ENCODE measurements around the gene DIAPH2. TPM values are rescaled to one million over a fixed set of nuclear protein-coding genes. Genes with fewer than 3 reads are reported as not detected.
A peak's percentile ranks its signal among the peaks of the same experiment; 100 is the strongest.

DIAPH2 gene
- total RNA-seq, 1 experiment from 2014 or later, result 0.89 TPM

DNA sequence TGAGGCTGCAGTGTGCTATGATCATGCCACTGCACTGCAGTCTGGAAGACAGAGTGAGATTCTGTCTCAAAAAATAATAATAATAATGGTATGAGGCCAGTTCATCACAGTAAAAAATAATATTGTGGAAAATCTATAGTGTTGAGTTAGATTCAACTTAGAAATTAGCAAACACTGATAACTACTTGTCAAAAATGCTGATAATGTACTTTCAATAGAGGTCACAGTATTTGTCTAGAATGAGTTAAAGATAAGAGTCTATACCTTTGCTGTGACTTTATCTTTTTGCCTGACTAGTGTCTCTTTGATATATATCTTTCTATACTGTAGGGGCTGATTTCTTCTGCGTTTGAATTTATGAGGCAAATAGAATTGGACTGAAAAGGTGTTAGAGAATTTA, 629.7 kb downstream of the DIAPH2 start:
- H4K20me1 ChIP-seq (ENCODE audit: insufficient read depth, low read depth, low read length), result no peaks in the 10 kb centered on the region
- no peaks in the 10 kb centered on the region for H3K9me3 ChIP-seq (ENCODE audit: low read length)
- no peak overlapping the region for H3K27ac ChIP-seq (ENCODE audit: low read length)
- H3K4me2 ChIP-seq (ENCODE audit: low read depth, low read length, poor library complexity, severe bottlenecking), result no peak overlapping the region
- peaks cover 5% of the 10 kb centered on the region; the same call in 1 of the 2 replicates for H3K4me1 ChIP-seq (ENCODE audit: low read length)
- no peaks in the 10 kb centered on the region for H3K36me3 ChIP-seq (ENCODE audit: insufficient read depth, low read length)
- H3K27me3 ChIP-seq (ENCODE audit: low read length), result no peaks in the 10 kb centered on the region
- no peak for DNase-seq
- H3K9me2 ChIP-seq (replicated peaks; ENCODE audit: insufficient read depth, low read length), result no peaks in the 10 kb centered on the region
- H3K4me3 ChIP-seq (ENCODE audit: low read length), result no peak overlapping the region
- H3K79me2 ChIP-seq (ENCODE audit: low read length), result no peaks in the 10 kb centered on the region
- H3K9ac ChIP-seq (ENCODE audit: low read length), result no peak overlapping the region
- no peak overlapping the region for H2AFZ ChIP-seq (ENCODE audit: low read length)

- H3K36me3 ChIP-seq (ENCODE audit: insufficient read depth, low read length), result no peaks in the 10 kb centered on the region
Measured at GRCh38 chrX:97315939-97316338, 631.3 kb downstream of the DIAPH2 start.

GRCh38 chrX:97320305-97320704, 635.7 kb downstream of the DIAPH2 start:
- no peak overlapping the region for H3K4me2 ChIP-seq (ENCODE audit: low read depth, low read length, poor library complexity, severe bottlenecking)
- H2AFZ ChIP-seq (ENCODE audit: low read length), result no peak overlapping the region
- no peaks in the 10 kb centered on the region for H3K36me3 ChIP-seq (ENCODE audit: insufficient read depth, low read length)
- H3K4me3 ChIP-seq (ENCODE audit: low read length), result no peak overlapping the region
- H3K79me2 ChIP-seq (ENCODE audit: low read length), result no peaks in the 10 kb centered on the region
- no peaks in the 10 kb centered on the region for H3K9me2 ChIP-seq (replicated peaks; ENCODE audit: insufficient read depth, low read length)
- H3K27ac ChIP-seq (ENCODE audit: low read length), result no peak overlapping the region
- no peaks in the 10 kb centered on the region for H3K27me3 ChIP-seq (ENCODE audit: low read length)
- no peaks in the 10 kb centered on the region for H4K20me1 ChIP-seq (ENCODE audit: insufficient read depth, low read depth, low read length)
- H3K9me3 ChIP-seq (ENCODE audit: low read length), result no peaks in the 10 kb centered on the region
- no peak overlapping the region for H3K9ac ChIP-seq (ENCODE audit: low read length)
- no peak for DNase-seq
- peaks cover 29% of the 10 kb centered on the region for H3K4me1 ChIP-seq (ENCODE audit: low read length)

More at GRCh38 chrX:97315939-97316338, 631.3 kb downstream of the DIAPH2 start:
- Histone ChIP-seq H3K4me3 (ENCODE audit: low read length) (no peak overlapping the region), H3K4me1 (ENCODE audit: low read length) (peaks cover 7% of the 10 kb centered on the region; the same call in 1 of the 2 replicates), H3K4me2 (ENCODE audit: low read depth, low read length, poor library complexity, severe bottlenecking) (no peak overlapping the region), H3K9me2 (replicated peaks; ENCODE audit: insufficient read depth, low read length) (no peaks in the 10 kb centered on the region), H3K9me3 (ENCODE audit: low read length) (no peaks in the 10 kb centered on the region), H3K9ac (ENCODE audit: low read length) (no peak overlapping the region), H3K27me3 (ENCODE audit: low read length) (no peaks in the 10 kb centered on the region), H2AFZ (ENCODE audit: low read length) (no peak overlapping the region), H3K79me2 (ENCODE audit: low read length) (no peaks in the 10 kb centered on the region), H3K27ac (ENCODE audit: low read length) (no peak overlapping the region), H4K20me1 (ENCODE audit: insufficient read depth, low read depth, low read length) (no peaks in the 10 kb centered on the region)
- DNase-seq, result peak; percentile 83

DNA sequence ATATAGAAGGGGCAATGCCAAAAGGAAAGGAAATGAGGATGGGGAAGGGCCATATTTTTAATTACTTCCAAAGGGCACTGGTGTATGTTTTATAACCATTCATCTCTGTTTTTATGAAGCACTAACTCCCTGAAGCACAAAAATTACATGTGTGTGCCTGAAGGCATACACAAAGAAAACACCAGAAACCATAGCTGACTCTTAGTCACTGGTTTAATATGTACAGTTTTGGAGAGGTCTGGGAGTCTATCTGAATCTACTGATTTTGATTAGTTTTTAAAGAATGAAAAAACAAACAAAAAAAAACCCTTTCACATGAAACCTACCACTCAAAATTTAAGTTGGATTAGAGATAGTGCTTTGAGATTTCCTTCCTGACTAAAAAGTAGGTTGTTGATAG, 637.8 kb downstream of the DIAPH2 start:
- Histone ChIP-seq H3K27me3 (ENCODE audit: low read length) (no peaks in the 10 kb centered on the region), H3K9me3 (ENCODE audit: low read length) (no peaks in the 10 kb centered on the region), H3K4me3 (ENCODE audit: low read length) (no peak overlapping the region), H3K36me3 (ENCODE audit: insufficient read depth, low read length) (no peaks in the 10 kb centered on the region), H3K4me1 (ENCODE audit: low read length) (peaks cover 40% of the 10 kb centered on the region), H3K9ac (ENCODE audit: low read length) (no peak overlapping the region), H4K20me1 (ENCODE audit: insufficient read depth, low read depth, low read length) (no peaks in the 10 kb centered on the region), H3K9me2 (replicated peaks; ENCODE audit: insufficient read depth, low read length) (no peaks in the 10 kb centered on the region), H3K4me2 (ENCODE audit: low read depth, low read length, poor library complexity, severe bottlenecking) (no peak overlapping the region), H3K79me2 (ENCODE audit: low read length) (no peaks in the 10 kb centered on the region), H3K27ac (ENCODE audit: low read length) (peak overlapping the region; percentile 57), H2AFZ (ENCODE audit: low read length) (peak overlapping the region; percentile 27; the same call in 1 of the 2 replicates)
- DNase-seq, result no peak

GRCh38 chrX:97326456-97326855, 641.8 kb downstream of the DIAPH2 start:
- no peaks in the 10 kb centered on the region for H3K9me2 ChIP-seq (replicated peaks; ENCODE audit: insufficient read depth, low read length)
- no peaks in the 10 kb centered on the region for H4K20me1 ChIP-seq (ENCODE audit: insufficient read depth, low read depth, low read length)
- H3K36me3 ChIP-seq (ENCODE audit: insufficient read depth, low read length), result no peaks in the 10 kb centered on the region
- DNase-seq, result peak; percentile 97
- H3K27ac ChIP-seq (ENCODE audit: low read length), result peak overlapping the region; percentile 95
- no peak overlapping the region for H2AFZ ChIP-seq (ENCODE audit: low read length)
- no peak overlapping the region for H3K4me3 ChIP-seq (ENCODE audit: low read length)
- no peaks in the 10 kb centered on the region for H3K27me3 ChIP-seq (ENCODE audit: low read length)
- H3K79me2 ChIP-seq (ENCODE audit: low read length), result no peaks in the 10 kb centered on the region
- H3K9me3 ChIP-seq (ENCODE audit: low read length), result no peaks in the 10 kb centered on the region
- H3K4me1 ChIP-seq (ENCODE audit: low read length), result peaks cover 67% of the 10 kb centered on the region
- no peak overlapping the region for H3K9ac ChIP-seq (ENCODE audit: low read length)
- peak overlapping the region; percentile 61 for H3K4me2 ChIP-seq (ENCODE audit: low read depth, low read length, poor library complexity, severe bottlenecking)

GRCh38 chrX:97328853-97329390, 644.3 kb downstream of the DIAPH2 start:
- Histone ChIP-seq H3K4me3 (ENCODE audit: low read length) (no peak overlapping the region), H3K9me2 (replicated peaks; ENCODE audit: insufficient read depth, low read length) (no peaks in the 10 kb centered on the region), H4K20me1 (ENCODE audit: insufficient read depth, low read depth, low read length) (no peaks in the 10 kb centered on the region), H3K9ac (ENCODE audit: low read length) (peak overlapping the region; percentile 6; the same call in 1 of the 2 replicates), H2AFZ (ENCODE audit: low read length) (0 out of 2 replicates have a peak overlapping the region, but pooled peaks have one; percentile 72), H3K4me2 (ENCODE audit: low read depth, low read length, poor library complexity, severe bottlenecking) (peak overlapping the region; percentile 29), H3K9me3 (ENCODE audit: low read length) (no peaks in the 10 kb centered on the region), H3K27ac (ENCODE audit: low read length) (peak overlapping the region; percentile 74), H3K4me1 (ENCODE audit: low read length) (peaks cover 75% of the 10 kb centered on the region), H3K36me3 (ENCODE audit: insufficient read depth, low read length) (no peaks in the 10 kb centered on the region), H3K27me3 (ENCODE audit: low read length) (no peaks in the 10 kb centered on the region), H3K79me2 (ENCODE audit: low read length) (no peaks in the 10 kb centered on the region)
- DNase-seq, result no peak

DNA sequence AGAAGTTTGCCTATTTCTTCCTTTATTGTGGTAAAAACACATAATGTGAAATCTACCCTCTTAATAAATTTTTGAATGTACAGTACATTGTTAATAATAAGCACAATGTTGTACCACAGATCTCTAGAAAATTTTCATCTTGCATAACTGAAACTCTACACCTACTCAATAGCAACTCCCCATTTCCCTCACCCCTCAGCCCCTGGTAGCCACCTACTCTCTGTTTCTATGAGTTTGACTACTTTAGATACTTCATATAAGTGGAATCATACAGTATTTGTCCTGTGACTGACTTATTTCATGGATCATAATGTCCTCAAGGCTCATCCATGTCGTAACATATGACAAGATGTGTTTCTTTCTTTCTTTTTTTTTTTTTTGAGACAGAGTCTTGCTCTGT, 645.5 kb downstream of the DIAPH2 start:
- no peak overlapping the region for H3K4me3 ChIP-seq (ENCODE audit: low read length)
- peak overlapping the region; percentile 74 for H3K27ac ChIP-seq (ENCODE audit: low read length)
- H3K4me1 ChIP-seq (ENCODE audit: low read length), result peaks cover 71% of the 10 kb centered on the region
- DNase-seq, result peak; percentile 49
- no peaks in the 10 kb centered on the region for H3K79me2 ChIP-seq (ENCODE audit: low read length)
- peak overlapping the region; percentile 29 for H3K4me2 ChIP-seq (ENCODE audit: low read depth, low read length, poor library complexity, severe bottlenecking)
- H3K27me3 ChIP-seq (ENCODE audit: low read length), result no peaks in the 10 kb centered on the region
- H3K9me2 ChIP-seq (replicated peaks; ENCODE audit: insufficient read depth, low read length), result no peaks in the 10 kb centered on the region
- no peaks in the 10 kb centered on the region for H4K20me1 ChIP-seq (ENCODE audit: insufficient read depth, low read depth, low read length)
- H3K9ac ChIP-seq (ENCODE audit: low read length), result no peak overlapping the region
- no peaks in the 10 kb centered on the region for H3K9me3 ChIP-seq (ENCODE audit: low read length)
- no peak overlapping the region; the same call in 1 of the 2 replicates for H2AFZ ChIP-seq (ENCODE audit: low read length)
- no peaks in the 10 kb centered on the region for H3K36me3 ChIP-seq (ENCODE audit: insufficient read depth, low read length)

- Histone ChIP-seq H3K36me3 (ENCODE audit: insufficient read depth, low read length) (no peaks in the 10 kb centered on the region), H3K27me3 (ENCODE audit: low read length) (no peaks in the 10 kb centered on the region), H2AFZ (ENCODE audit: low read length) (peak overlapping the region; percentile 67; the same call in 1 of the 2 replicates), H3K4me1 (ENCODE audit: low read length) (peaks cover 56% of the 10 kb centered on the region), H4K20me1 (ENCODE audit: insufficient read depth, low read depth, low read length) (no peaks in the 10 kb centered on the region), H3K27ac (ENCODE audit: low read length) (peak overlapping the region; percentile 57), H3K4me2 (ENCODE audit: low read depth, low read length, poor library complexity, severe bottlenecking) (no peak overlapping the region), H3K9me2 (replicated peaks; ENCODE audit: insufficient read depth, low read length) (no peaks in the 10 kb centered on the region), H3K79me2 (ENCODE audit: low read length) (no peaks in the 10 kb centered on the region), H3K4me3 (ENCODE audit: low read length) (no peak overlapping the region), H3K9me3 (ENCODE audit: low read length) (no peaks in the 10 kb centered on the region), H3K9ac (ENCODE audit: low read length) (no peak overlapping the region)
- no peak for DNase-seq
Measured at GRCh38 chrX:97332963-97333362, 648.3 kb downstream of the DIAPH2 start.
